ENCODE measurements around the gene TRIP4. TPM values are rescaled to one million over a fixed set of nuclear protein-coding genes. Genes with fewer than 3 reads are reported as not detected.
"Not testable (repeated sequence)": the region's sequence is repeated elsewhere in the genome, so short reads cannot be mapped to it uniquely, and the experiment has no call there.

Gene TRIP4
- total and polyA plus RNA-seq, 12 donors = 5.6 to 56.7 (median 18.2) TPM

DNA sequence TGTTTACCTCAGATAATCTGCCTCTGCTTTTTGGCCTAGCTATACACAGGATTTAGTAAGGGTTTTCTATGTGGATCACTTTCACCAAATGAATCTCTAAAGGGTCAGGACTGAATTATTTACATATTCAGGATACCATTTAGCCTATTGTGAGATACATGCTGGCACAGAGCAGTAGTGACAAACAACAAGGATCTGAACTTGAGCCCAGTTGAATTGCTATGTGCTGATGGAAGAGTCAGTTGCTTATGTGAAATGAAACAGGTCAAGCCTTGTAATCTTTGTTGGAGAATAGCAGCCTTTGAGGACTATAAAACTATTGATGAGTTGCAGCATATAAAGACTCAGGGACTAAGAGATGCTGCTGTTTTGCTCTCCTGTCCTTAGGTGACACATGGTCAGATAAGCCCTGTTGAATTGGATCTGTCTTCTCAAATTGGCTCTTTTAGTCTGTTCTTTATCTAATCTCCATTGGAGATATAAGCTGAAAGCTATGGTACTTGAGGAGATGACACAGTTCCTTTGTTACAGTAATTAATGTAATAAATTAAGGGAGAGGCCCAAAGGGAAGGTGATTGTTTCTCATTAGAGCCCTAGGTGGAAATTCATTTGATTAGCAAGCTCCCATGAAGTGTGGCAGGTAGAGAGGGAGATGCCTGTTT lies 103.1 kb downstream of the TRIP4 start:
- Histone ChIP-seq H3K27me3 (no peaks in the 10 kb centered on the region), H3K27ac (no peak overlapping the region), H3K4me1 (replicated peaks in 1 of 2) (peaks cover 0 to 5% of the 10 kb centered on the region in 2 donors), H3K9me3 (replicated peaks in 1 of 3) (no peaks in the 10 kb centered on the region), H3K4me3 (no peak overlapping the region), H3K36me3 (replicated peaks in 1 of 2) (no peaks in the 10 kb centered on the region)
- no peak for DNase-seq
- TF ChIP-seq CTCF (IDR thresholded peaks at IDR 0.05) (no peak), POLR2A (IDR thresholded peaks at IDR 0.05) (no peak)
- intact Hi-C loops (cut with DNase I) = no loop called here

DNA sequence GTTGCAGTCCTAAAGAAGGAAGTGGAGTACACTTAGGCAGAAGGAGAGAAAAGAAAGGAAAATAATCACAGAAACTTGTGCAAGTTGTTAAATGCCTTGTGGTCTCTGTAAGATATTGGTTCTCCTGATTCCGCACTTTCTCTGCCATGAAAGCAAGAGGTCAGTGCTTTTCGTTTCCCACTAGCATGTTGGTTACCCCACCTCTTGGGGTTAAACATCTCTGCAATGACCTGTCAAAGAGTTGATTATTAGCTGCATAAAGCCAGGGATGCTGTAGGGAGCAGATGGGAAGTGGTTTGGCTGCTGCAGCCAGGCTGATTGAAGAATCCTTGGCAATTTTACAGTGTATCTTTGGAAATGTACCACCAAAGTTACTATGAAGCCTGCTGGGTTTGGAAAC lies 106.0 kb downstream of the TRIP4 start:
- no peak overlapping the region for H3K27ac ChIP-seq
- no peak for DNase-seq
- 74 to 86% (median 81%) methylated on average over 2 of the region's 2 CpGs for WGBS, 4 donors
- no peak for TF ChIP-seq POLR2A (IDR thresholded peaks at IDR 0.05)
- no peak for TF ChIP-seq CTCF (IDR thresholded peaks at IDR 0.05)
- H3K4me1 ChIP-seq (replicated peaks in 1 of 2) = peaks cover 0 to 5% of the 10 kb centered on the region in 2 donors
- no peaks in the 10 kb centered on the region for H3K9me3 ChIP-seq (replicated peaks in 1 of 3)
- intact Hi-C loops (cut with DNase I) = no loop called here
- no peaks in the 10 kb centered on the region for H3K36me3 ChIP-seq (replicated peaks in 1 of 2)
- no peaks in the 10 kb centered on the region for H3K27me3 ChIP-seq
- no peak overlapping the region for H3K4me3 ChIP-seq

DNA sequence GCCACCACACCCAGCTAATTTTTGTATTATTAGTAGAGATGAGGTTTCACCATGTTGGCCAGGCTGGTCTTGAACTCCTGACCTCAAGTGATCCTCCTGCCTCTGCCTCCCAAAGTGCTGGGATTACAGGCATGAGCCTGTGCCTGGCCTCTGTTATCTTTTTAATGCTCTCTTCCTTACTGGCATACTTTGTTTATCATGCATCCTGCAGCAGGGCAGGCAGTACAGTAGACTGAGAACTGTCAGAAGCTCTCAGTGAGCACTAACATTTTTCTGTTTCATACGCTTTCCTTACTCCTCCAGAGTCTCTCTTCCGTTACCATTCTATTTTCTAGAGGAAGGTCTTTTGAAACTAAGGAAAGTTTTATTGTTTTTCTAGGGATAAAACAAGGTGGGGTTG lies 108.3 kb downstream of the TRIP4 start:
- H3K4me1 ChIP-seq (replicated peaks in 1 of 2) = peaks cover 0 to 14% of the 10 kb centered on the region in 2 donors
- intact Hi-C loops (cut with DNase I) = not testable (repeated sequence)
- 91 to 98% (median 93%) methylated on average over 2 of the region's 2 CpGs for WGBS, 4 donors

GRCh38 chr15:64500695-64501395 lies 113.2 kb downstream of the TRIP4 start:
- intact Hi-C loops (cut with DNase I) = no loop called here
- H3K27ac ChIP-seq = peak overlapping the region in 2 of 5 donors; percentile 0 to 4
- H3K36me3 ChIP-seq (replicated peaks in 1 of 2) = peaks cover 0 to 11% of the 10 kb centered on the region in 2 donors
- H3K27me3 ChIP-seq = no peaks in the 10 kb centered on the region
- no peak overlapping the region for H3K4me3 ChIP-seq
- WGBS, 4 donors = 53 to 71% (median 62%) methylated on average over 3 of the region's 3 CpGs
- H3K9me3 ChIP-seq (replicated peaks in 1 of 3) = no peaks in the 10 kb centered on the region
- H3K4me1 ChIP-seq (replicated peaks in 1 of 2) = peaks cover 23 to 41% of the 10 kb centered on the region in 2 donors
- TF ChIP-seq POLR2A (IDR thresholded peaks at IDR 0.05) (no peak), CTCF (IDR thresholded peaks at IDR 0.05) (no peak)
- DNase-seq = no peak

More for the DNA sequence above, 108.3 kb downstream of the TRIP4 start:
- not testable (repeated sequence) for H3K4me3 ChIP-seq; H3K9me3 ChIP-seq (replicated peaks in 1 of 3); DNase-seq; H3K27me3 ChIP-seq; H3K27ac ChIP-seq
- peaks cover 0 to 11% of the 10 kb centered on the region in 2 donors for H3K36me3 ChIP-seq (replicated peaks in 1 of 2)

DNA sequence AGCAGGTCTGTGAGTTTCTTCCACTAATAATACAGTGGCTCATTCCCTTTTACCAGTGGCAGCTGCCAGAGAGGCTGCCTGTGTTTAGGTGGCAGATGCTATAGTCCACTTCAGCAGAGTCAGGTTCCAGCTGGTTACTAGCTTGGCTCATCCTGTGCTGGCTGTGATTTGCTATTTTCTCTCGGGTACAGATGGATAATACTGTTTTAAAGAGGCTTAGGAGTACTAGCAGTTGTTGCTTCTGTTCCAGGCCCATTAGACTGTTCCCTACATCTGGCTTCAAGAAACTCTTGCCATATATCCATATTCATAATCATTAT lies 113.7 kb downstream of the TRIP4 start:
- Histone ChIP-seq H3K27me3 (no peaks in the 10 kb centered on the region), H3K4me1 (replicated peaks in 1 of 2) (peaks cover 23 to 41% of the 10 kb centered on the region in 2 donors), H3K4me3 (no peak overlapping the region), H3K9me3 (replicated peaks in 1 of 3) (no peaks in the 10 kb centered on the region), H3K27ac (peak overlapping the region in 2 of 5 donors; percentile 0 to 4), H3K36me3 (replicated peaks in 1 of 2) (peaks cover 0 to 11% of the 10 kb centered on the region in 2 donors)
- DNase-seq = no peak
- intact Hi-C loops (cut with DNase I) = no loop called here
- 67 to 73% (median 69%) methylated on average over 1 of the region's 1 CpG for WGBS, 4 donors
- no peak for TF ChIP-seq CTCF (IDR thresholded peaks at IDR 0.05)
- TF ChIP-seq POLR2A (IDR thresholded peaks at IDR 0.05) = no peak

Measured in adrenal gland (tissue), 12 donors.